Adipose tissue (tissue), 3 donors: ENCODE results near the gene AKAP12. TPM values are rescaled to one million over a fixed set of nuclear protein-coding genes. Genes with fewer than 3 reads are reported as not detected.

Experiments used
- H3K27ac ChIP-seq: one replicate; pipeline ENCODE4 v1.5.1; 2013; ENCODE audit warnings: low read depth, low read length
- whole genome bisulfite sequencing, 3 donors: extraction: QIAGEN DNeasy Blood & Tissue Kit; methylation state at CpG; one replicate each; pipeline ENCODE4 v1.1.7; 2013; 5-methylcytosine and 5-hydroxymethylcytosine counted together
- polyA plus RNA-seq, 3 donors: library from polyadenylated mRNA; stranded (reverse); fragments of 200-250 nt; gene quantifications; one replicate each; pipeline ENCODE4 v1.2.3, GENCODE V29; 2013
- donor health status: healthy with polysubstance abuse.
- donor health status: Bipolar disorder and iron deficiency.
- donor health status: healthy.

AKAP12 gene
- polyA plus RNA-seq, 3 donors: 13.4 to 146 (median 56.7) TPM

DNA sequence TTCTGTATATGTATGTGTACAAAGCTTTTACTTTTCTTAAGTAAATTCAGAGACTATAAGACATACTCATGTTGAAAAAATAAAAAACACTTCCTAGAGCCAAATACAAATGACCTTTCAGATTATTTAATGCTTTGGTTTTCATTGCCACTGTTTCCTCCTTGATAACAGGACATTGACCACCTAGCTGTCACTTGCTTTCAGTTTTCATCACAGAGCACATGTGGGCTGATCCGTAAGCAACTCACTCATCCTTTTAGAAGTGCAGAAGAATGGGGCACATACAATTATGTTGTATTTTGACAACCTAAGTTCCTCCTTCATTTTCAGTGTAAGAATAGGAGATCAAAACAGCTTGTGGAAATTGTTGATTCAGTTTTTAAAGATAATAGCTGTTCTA lies 145.4 kb downstream of the AKAP12 start:
- 43 to 74% (median 55%) methylated on average over 1 of the region's 1 CpG for WGBS, 3 donors
- H3K27ac ChIP-seq: no peak overlapping the region

DNA sequence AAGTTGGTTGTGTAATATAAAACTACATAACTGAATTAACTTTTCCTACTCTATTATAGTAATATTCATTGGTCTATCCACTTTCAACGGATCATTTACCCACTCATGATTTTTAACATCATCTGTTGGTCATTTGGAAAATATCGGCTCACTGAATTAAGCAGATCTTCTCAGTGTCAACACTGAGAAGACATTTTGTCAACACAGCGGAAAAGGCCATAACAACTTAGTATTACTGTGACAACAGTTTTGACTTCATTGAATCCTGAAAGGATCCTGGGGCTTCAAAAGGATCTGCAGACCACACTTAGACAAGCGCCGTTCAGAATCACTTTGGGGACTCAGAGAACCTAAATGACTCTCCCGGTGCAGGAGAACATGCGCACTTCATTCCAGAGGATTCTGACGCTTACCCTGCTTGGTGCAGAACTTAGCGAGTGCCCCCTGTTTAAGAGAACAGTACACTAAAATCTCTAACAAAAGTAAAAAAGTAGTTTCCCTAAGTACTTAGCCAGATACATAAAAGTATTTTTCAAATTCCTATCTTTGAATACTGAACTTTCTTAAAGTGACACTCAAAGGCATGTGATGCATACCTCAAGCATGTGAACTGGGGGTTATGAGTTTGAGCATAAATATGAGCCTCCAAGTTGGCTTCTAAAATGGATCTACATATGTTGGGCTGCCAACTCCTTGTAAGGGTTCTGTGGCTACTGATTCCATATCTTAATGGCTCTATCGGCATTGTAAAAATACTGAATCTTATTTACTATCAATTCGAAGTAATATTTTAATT lies 147.6 kb downstream of the AKAP12 start:
- WGBS, 3 donors: 92 to 97% (median 93%) methylated on average over 11 of the region's 11 CpGs
- H3K27ac ChIP-seq: no peak overlapping the region

DNA sequence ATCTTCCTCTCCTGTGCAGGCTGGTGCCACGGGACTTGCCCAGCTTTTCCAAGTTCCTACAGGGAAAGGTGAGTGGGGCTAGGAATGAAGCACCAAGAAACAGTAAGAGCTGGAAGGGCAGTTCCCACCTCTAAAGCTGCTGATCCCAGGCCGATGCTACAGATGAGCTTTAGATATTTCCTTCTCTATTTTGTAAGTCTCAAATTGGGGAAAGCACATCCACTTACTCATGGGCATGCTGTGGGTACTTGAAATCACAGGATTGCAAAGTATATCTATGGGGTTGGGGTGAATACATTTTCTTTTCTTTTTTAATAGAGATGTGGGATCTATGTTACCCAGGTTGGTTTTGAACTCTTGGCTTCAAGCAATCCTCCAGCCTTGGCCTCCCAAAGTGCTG lies 148.5 kb downstream of the AKAP12 start:
- 64 to 85% (median 81%) methylated on average over 2 of the region's 2 CpGs for WGBS, 3 donors
- H3K27ac ChIP-seq: no peak overlapping the region

DNA sequence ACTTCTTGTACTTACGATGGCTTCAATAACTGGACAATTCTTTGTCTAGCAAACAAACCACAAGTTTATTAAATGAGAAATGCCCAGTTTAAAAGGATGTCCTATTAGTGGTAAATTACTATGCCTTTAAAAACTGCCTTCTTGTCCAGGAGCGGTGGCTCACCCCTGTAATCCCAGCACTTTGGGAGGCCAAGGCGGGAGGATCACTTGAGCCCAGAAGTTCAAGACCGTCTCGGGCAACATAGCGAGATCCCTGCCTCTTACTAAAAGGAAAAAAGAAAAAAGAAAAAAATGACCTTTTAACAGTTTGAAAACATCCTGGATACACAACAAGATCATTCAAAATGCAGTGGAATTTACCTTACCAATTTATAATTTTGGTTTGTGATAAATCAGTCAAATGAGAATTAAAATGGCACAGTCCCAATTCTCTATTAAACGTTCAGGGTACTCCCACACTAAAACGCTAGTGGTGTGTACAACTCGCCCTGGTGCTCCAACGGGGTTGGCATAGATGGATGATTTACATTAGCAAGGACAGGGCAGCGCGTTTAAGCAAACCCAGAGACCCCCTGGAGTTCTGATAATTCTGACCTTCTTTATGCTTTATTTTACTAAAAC lies 149.3 kb downstream of the AKAP12 start:
- WGBS, 3 donors: 24 to 33% (median 26%) methylated on average over 12 of the region's 12 CpGs
- H3K27ac ChIP-seq: no peak overlapping the region

DNA sequence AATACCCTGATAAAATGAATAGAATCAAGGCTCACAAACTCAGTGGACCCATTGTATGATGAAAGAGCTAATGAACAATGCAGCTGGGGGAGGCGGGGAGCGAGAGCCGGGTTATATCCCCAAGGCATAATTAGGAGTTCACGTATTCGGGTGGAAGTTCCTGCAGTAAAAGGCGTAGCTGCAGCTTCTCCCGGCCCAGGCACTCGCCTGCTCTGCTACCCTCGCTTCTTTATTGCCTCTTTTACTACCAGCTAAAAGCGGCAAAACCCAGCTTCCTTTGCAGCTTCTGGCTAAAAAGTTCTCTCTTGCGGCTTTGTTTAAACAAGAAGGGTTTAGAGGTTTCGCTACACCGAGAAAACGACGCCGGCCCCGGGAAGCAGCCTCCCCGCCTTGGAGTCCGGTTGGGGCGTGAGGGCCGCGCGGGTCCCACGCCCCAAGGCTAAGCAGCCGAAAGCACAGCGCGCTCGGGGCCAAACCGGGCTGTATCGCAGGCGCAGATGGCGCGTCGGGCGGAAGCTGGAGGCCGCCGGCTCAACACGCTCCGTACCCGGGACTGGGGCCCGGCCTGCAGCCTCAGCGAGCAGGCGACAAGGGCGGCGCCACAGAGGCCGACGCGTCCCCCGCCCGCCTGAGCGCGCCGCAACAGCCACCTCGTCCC lies 150.0 kb downstream of the AKAP12 start:
- peak overlapping the region; percentile 92 for H3K27ac ChIP-seq
- 0 to 1% (median 0%) methylated on average over 45 to 54 of the region's 54 CpGs for WGBS, 3 donors

DNA sequence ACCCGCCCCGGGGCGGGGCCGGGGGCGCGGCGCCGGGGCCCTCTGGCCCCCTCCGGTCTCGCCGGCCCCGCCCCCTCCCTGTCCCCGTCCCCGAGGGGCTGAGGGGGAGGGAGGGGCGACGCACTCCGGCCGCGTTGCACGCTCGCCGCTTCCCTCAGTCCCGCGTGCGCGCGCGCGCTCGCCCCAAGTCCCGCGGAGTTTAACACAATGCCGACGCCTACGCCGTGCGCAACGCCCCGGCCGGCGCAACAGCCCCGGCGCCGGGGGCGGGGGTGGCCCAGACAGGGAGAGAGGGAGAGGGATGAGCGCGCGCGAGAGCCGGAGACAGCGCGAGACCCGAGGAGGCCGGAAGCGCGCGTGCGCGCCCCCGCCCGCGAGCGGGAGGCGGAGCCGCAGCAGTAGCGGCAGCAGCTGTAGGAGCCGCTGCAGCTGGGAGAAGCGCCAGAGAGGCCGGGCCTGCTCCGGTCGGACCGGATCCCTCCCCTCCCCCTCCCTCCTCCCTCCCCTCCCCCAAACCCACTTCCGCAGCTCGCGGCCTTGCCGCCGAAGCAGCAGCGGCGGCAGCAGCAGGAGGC lies 150.6 kb downstream of the AKAP12 start:
- 0 to 1% (median 0%) methylated on average over 29 to 78 of the region's 79 CpGs for WGBS, 3 donors
- peak overlapping the region; percentile 95 for H3K27ac ChIP-seq

DNA sequence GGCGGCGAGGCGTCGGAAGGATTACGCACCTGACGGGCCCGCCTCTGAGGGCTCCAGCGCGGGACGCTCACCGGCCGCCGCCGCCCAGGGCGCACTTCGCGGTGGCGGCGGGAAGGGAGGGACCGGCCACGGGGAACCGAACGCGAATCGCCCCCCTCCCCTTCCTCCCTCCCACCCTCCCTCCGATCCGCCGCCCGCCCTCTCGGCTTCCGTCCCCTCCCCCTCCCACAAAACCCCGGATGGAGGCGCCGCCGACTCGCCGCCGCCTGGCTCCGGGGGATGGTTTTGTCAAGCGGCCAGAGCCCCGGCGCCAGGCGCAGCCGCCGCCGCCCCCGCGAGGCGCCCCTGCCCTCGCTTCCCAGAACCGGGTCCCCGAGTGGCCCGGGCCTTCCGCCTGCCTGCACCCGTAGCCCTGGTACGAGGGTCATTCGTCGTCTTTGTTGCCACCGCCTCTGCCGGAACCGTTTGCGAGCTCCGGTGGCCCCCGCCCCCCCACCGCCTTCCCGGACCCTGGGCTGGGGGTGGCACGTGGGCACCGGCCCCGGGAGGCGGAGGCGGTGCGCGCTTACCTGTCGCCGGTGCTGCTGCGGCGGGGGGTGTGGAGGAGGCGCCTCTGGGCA lies 151.2 kb downstream of the AKAP12 start:
- WGBS, 3 donors: 0% methylated on average over 35 to 76 of the region's 78 CpGs
- peak overlapping the region; percentile 95 for H3K27ac ChIP-seq

DNA sequence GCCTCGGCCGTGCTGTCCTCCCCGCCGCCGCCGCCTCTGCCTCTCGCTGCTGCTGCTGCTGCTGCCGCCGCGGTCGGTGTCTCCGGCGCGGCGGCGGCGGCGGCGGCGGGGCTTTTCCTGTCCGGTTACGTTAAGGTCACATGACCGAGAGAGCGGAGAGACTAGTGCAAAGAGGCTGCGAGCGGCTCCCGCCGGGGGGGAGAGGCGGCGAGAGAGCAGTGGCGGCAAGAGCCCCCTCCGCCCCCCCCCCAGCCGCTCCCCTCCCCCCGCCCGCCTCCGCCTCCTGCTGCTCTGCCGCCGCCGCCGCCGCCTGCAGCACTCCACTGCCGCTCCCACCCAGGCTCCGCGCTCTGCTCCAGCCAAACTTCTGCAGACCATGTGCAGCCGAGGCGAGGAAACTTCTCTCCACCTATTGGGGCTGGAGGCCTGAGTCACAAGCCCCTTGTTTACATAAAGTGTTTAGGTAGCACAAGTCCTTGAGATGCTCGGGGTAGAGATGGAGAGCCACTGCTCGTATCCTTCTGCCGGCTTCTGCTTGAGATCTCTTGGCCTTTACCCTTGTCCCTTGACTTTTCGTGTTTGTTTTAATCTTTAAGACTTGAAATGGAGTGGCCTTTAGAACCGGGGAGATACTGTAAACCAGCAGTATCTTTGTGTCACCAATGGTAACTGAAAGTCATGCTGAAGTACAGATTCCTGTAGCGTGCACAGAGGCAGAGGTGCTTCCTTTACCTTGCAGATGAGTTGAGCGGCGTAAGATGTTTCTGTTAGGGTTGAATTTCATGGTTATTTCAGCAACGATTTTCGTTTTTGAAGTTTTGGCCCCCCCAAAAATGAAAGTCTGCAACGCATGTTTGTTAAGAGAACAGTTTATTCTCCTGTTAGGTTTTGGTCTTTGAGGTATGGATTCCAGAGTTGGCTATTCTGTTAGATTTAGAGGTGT lies 152.0 kb downstream of the AKAP12 start, which contains the start of gene ZBTB2:
Gene ZBTB2 (minus strand): TSS at position 89 of the 943 bp plus-strand sequence. CDS start 17,922 bp downstream, outside the sequence.
- WGBS, 3 donors: 1% methylated on average over 39 to 52 of the region's 57 CpGs
- H3K27ac ChIP-seq: peak within 1 kb of the TSS; percentile 95

DNA sequence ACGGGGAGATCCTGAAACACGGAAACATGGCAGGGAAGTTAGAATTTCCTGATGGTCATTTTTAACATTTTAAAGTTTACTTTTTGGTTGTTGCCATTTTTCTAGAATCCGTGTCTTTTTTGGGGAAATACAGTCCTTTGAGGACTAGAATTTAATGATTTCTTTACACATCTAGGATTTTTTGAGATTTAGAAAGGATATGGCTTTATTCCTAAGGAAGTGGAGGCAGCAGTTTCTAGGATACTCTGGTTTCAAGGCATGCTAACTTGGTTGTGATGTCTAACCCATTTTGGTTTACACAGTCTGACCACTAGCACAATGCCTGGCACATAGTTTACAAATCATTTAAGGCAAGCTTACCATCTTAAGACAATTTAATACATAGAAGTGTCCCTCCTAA lies 152.7 kb downstream of the AKAP12 start:
- no peak overlapping the region for H3K27ac ChIP-seq
- 1 to 3% (median 2%) methylated on average over 3 of the region's 3 CpGs for WGBS, 3 donors

DNA sequence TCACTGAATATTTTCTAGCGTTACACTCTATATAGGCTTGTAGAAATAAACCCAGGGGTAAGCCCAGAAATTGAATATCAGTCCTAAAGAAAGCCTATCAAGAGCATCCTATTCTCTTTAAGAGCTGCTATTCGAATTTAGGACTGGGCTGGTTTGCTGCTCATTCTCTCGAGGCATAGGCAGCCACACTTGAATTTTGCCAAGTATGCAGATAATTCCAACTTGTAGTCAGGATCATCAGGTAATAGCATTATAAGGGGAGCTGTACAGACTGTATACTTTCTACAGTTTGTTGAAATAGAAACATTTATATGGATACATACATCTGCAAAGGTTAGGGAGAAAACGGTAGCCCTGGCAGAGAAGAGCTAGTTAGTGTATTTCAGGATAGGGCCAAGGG lies 153.6 kb downstream of the AKAP12 start:
- no peak overlapping the region for H3K27ac ChIP-seq
- WGBS, 3 donors: 65 to 67% (median 66%) methylated on average over 4 of the region's 4 CpGs

DNA sequence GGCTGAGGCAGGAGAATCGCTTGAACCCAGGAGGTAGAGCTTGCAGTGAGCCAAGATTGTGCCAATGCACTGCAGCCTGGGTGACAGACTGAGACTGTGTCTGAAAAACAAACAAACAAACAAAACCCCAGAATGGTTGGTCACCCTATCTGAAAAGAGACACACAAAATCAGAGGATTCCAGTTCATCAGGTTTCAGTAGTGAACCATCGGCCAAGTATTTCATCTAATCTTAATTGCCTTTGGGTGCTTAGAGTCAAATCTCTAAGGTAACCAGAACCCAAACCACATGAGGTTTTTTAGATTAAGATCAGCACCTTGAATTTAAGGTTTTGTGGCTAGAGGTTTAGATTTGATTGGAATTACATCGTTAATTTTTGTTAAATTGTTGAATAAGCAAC lies 159.9 kb downstream of the AKAP12 start:
- H3K27ac ChIP-seq: no peak overlapping the region
- 76 to 85% (median 77%) methylated on average over 3 of the region's 3 CpGs for WGBS, 3 donors

DNA sequence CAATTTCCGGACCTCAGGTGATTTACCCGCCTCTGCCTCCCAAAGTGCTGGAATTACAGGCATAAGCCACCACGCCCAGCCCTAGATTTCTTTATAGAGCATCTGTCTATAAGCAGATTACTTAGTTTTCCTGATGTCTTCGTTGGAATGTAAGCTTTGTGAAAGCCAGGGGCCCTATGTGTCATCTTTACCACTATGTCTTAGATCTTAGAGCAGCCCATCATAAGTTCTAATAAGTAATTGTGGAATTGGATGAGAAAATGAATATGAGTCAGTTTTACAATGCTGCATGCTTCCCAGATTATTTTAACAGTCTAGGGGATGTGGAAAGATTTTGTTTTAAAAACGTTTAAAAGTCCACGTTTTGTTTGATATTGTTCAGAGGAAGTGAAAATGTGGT lies 160.7 kb downstream of the AKAP12 start:
- H3K27ac ChIP-seq: no peak overlapping the region
- 65 to 86% (median 82%) methylated on average over 6 of the region's 6 CpGs for WGBS, 3 donors

DNA sequence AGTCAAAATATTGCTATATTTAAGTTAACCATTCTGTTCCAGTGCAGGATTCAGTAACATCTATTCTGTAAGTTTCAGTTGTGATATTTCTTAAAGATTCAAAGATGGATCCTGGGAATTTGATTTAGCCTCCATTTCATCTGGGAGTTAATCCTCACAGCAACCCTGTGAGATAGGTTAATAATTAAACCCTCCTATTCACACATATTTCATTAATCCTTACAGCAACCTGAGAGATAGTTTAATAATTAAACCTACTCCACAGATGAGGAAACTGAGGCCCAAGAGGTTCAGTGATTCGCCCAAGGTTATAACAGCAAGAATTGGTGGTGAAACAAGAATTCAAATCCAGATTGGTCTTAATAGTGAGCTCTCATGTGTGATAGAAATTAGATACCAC lies 162.5 kb downstream of the AKAP12 start:
- WGBS, 3 donors: 60 to 97% (median 96%) methylated on average over 1 of the region's 1 CpG
- H3K27ac ChIP-seq: no peak overlapping the region

DNA sequence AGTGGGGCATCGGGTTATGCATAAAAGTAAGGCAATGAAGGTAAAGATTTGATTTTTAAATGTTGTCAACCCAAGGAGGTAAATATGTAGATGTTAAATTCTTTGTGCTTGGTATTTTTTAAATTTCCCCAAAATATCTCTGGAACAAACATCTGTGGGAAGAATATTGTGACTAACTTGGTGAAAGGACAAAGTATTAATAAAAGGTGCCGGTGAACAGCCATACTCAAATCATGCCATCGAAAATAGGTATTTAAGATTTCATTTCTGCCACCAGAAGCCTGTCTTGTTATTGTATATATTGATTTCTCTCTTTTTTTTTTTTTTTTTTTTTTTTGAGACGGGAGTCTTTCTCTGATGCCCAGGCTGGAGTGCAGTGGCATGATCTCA lies 164.1 kb downstream of the AKAP12 start:
- 87 to 95% (median 88%) methylated on average over 3 to 4 of the region's 4 CpGs for WGBS, 3 donors
- H3K27ac ChIP-seq: no peak overlapping the region
